NCI-H1105 (cell line): Measurements from ENCODE around the gene CDKN3.

Source experiments
- DNase-seq: peaks from one replicate; lab custom pipeline; 2025; lab: John Stamatoyannopoulos, UW

Gene CDKN3, protein sequence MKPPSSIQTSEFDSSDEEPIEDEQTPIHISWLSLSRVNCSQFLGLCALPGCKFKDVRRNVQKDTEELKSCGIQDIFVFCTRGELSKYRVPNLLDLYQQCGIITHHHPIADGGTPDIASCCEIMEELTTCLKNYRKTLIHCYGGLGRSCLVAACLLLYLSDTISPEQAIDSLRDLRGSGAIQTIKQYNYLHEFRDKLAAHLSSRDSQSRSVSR

DNA sequence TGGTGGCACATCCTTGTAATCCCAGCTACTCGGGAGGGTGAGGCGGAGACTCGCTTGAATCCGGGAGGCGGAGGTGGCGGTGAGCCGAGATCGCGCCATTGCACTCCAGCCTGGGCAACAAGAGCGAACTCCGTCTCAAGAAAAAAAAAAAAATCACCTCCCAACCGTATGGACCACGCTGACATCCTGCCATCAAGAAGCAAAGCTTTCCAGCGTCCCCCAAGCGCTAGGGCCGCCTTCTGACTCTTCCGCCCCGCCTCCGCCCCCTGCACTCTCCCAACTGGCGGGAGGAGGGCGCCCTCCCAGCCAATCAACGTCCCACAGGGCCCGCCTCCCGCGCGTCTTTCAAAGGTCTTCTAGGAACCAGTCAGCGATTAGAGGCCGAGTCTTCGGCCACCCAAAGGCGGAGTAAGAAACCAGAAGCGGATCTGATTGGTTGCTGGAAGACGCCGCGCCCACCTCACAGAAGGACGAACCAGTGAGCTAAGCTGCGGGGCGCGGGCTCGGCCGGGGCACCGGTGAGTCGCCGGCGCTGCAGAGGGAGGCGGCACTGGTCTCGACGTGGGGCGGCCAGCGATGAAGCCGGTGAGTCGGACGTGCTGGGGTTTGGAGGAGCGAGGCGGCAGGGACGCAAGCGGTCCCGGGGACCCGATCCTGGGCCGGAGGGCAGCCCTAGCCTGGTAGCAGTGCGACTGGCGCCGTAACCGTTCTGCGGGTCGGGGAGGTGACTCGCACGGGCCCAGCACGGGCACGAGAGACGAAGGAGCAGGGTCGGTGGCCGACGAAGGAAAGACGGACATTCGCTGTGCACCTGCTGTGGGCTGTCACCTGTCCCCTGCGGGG, at the start of gene CDKN3:
Gene CDKN3 (plus strand): TSS at position 515 of the 843 bp plus-strand sequence. CDS start 62 bp downstream, at position 577.
- DNase-seq = peak; percentile 98

DNA sequence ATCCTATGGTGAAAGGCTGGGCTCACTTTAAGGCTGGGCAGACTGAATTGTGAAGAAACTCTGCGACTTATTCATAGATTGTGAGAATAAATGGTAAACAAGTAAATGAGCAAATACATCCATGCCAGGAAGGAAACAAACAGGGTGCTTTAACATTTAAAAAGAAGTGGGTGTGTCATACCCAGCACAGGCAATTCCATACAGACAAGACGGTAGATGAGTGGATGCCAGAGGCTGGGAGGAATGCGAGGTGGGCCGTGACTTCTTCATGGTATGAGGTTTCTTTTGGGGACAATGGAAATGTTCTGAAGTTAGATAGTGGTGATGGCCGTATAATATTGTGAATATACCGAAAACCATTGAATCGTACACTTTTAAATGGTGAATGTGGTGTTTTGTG, 49.8 kb upstream of the CDKN3 start:
- DNase-seq = no peak

DNA sequence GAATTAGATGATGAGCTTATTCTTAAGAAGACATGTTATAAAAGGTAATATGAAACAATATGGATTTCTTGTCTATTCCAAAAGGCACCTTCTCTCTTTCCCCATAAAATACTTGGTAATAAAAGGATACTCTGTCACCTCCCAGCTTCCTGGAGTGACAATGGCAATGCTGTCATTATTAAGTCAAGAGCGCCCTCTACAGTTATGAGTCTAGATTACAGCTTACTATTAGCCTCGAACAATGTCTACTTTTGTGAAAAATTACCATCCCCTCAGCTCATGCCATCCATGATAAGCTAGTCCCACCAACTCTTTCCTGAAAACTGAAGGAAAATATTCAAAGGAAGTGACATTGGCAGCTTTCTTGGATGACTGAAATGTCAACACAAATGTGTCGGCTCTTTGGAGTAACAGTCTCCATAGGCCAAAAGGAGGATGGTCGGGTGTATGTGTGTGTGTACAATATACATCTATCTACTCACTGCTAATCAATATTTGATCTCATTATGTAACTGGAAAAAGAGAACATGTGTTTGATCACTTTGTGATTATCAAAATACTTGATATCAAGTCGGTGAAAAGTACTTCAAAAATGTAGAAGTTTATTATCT, 48.7 kb upstream of the CDKN3 start:
- DNase-seq = peak; percentile 74

DNA sequence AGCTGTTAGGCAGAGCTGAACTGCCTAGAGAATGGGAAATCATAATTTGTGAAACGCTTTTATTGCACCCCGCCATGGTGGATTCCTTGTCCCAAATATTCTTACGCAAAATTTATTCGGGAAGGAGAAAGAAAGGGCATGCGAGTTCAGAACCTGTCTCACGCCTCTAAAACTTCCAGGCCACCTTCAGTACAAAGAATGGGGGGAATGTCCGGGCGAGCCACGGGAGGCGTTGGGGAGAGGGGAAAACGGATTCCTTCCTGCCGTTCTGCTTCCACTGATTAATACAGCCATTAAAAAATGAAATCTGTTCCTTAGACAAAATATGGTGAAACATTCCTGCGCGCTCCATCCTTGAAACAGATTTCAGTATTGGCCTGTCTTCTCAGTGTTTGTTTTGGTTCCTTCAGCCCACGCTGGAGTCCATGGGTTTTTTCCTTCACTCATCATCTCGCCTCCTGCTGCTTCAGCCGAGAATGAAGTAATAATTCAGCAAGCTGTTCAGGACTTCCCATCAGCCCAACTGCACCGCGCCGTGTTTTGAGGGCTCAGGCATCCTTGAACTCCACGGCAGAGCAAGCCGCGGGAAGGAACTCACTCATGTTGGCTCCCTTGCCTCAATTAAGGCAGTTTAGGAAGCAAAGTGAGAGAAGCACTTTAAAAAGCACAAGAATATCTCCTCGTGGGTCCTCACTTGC, 47.7 kb upstream of the CDKN3 start:
- DNase-seq = no peak

DNA sequence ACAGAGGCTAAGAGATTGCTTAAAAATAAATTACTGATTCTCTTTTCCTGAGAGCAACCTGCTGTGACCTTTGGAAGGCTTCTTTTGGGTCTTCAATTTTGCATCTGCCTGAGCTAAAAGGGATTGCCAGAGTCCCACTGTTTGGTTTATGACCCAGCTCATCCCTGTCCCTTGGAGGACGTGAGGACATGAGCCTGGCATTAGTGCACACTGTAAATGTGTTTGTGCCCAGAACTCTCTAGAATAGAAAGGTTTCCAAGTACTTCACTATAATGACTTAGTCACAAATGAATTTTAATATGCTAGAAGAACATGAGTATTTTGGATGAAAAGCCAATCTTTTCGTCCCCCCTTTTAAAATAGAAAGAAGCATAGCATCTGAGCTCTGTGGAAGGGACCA, 47.1 kb upstream of the CDKN3 start:
- DNase-seq = no peak

DNA sequence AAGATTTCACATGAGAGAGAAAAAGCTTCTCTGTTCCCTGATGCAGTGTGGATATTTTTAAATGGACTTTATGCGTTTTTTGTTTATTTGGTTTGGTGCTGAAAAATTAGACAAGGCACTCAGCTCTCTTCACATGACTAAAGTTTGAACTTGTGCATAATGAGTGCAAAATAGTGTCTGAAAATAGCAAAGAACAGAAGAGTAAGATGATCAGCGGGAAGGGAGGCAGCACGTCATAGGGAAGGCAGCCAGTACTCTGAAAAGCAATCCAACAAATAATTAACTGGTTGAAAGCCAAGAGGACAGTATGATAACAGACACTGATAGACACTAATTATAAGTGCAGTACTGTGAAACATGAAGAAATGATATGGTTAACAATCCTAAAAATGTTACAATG, 46.6 kb upstream of the CDKN3 start:
- no peak for DNase-seq

DNA sequence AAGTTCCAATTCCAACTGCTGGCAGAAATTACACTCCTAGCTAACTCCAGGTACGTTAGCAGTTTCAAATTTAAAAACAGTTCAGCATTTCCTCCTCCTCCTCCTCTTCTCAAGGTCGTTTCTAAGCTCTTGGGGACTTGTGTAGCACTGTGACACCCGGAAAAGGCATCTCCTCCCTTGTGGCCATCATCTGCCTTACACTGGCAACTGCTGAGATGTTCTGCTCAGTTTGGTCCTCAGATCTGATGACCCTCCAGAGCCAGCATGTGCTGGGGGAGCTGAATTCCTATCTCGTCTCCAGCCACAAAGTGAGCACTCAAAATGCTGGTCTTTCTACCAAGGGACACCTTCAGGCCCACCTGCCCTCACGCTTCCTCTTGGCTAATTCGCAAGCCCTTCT, 43.5 kb upstream of the CDKN3 start:
- DNase-seq = no peak

DNA sequence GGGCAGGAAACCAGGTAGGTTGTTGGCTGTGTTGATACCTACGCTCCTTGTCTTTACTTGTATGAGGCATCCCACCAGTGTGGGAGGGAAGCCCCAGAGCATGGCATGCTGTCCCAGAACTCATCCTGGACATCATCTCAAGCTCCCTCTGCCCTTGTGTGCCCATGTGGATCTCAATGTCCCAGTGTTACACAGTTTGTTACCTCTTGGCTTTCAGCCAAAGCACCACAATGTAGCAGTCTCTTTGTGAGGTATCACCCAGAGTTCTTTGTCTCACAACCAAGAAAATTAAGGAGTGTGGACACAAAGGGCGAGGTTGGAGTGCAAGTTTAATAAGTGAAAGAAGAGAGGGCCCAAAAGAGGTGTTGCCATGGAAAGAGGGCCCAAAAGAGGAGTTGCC, 43.1 kb upstream of the CDKN3 start:
- DNase-seq = no peak

DNA sequence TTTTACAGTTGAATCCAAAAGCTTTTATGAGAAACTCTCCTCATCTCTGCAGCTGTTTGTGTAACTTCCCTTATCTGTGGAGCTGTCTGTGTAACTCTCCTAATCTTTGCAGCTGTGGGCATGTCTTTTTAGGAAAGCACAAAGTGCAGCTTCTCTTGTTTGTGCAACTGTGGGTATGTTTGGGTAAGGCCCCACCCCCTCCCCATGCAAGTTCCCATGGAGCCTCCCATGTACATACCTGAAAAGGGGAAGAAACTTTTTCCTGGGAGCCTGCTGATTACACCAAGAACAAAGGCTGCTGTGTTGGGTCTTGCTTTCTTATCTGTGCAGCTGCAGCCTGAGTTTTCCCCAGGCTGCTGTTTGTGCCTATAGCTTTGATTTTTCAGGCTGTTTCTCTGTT, 42.7 kb upstream of the CDKN3 start:
- no peak for DNase-seq

DNA sequence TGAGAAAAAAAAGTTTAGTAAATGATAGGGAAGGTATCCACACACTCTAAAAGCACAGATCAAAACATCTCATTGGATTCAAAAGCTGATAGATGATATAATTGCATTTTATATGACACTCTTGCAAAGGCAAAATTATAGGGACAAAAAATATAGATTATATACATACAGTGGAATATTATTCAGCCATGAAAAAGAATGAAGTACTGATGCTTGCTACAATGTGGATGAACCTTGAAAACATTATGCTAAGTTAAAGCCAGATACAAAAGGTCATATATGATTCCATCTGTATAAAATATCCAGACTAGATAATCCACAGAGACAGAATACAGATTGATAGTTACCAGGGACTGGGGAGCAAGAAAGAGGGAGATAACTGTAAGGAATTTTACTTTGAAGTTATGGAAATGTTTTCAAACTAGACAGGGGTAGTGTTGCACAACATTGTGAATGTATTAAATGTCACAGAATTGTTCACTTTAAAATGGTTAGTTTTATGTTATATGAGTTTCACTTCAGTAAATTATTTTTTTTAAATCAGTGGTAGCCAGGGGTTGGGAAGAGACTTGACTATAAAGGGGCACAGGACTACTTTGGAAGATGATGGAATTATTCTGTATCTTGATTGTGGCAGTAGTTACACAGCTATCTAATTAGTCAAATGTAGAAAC, 41.7 kb upstream of the CDKN3 start:
- DNase-seq = no peak

DNA sequence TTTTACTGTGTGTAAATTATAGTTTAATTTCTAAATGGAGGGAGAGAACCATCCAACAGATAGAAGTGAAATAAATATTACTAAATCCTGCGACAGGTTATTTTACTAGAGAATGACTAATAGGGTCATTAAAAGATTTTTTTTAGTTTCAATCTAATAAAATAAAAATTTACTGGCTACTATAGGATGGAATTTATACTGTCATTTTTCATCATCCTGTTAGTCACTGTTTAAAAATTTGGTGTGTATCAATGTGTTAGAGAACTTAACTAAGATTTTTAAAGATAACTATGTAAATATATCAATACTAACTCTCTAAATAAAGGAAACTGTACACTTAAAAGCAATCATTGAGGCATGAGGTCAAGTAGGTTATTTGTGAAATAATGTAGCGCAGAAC, 41.1 kb upstream of the CDKN3 start:
- no peak for DNase-seq

DNA sequence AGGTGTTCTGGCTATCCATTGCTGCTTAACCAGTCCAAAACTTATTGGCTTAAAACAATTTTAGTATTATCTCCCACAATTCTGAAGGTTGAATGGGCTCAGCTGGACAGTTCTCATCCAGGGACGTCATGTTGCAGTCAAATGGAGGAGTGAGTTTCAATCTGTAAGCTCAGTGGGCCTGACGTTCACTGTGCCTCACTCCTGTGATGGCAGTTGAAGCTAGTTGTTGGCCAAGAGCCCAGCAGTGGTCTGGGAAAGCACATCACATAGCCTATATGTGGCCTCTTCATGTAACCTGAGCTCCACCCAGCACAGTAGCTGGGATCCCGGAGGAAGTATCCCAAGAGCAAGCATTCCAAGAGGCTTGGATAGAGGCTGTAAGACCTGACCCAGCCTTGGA, 40.6 kb upstream of the CDKN3 start:
- DNase-seq = no peak

DNA sequence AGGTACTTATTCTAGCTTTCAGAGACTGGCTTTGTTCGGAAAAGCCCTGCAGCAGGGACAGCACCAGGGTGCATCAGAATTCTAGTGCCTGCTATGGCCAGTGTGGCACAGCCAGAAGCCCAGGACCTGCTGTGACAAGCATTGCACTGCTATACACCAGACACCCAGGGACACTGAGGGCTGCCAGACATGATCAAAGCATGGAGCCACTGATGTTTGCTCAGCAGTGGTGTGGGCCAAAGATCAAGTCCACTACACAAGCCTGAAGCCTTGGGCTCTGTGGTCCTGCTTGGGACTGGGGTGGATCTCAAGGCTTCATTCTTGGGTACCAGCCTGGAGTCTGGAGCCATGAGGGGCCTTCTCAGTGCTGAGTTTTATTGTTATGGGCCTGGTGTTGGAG, 36.1 kb upstream of the CDKN3 start:
- no peak for DNase-seq

DNA sequence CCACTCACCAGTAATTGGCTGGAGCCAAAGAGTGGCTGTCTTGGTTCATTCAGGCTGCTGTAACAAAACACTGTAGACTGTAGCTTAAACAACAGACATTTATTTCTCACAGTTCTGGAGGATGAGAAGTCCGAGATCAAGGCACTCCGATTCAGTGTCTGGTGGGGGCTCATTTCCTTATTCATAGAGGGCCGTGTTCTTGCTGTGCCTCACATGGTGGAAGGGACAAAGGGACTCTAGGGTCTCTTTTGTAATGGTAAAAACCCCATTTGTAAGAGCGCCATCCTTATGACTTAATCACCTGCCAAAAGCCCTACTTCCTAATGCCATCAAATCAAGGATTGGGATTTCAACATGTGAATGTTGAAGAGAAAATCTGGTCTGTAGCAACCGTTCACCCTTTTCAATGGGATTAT, 34.7 kb upstream of the CDKN3 start:
- DNase-seq = no peak

DNA sequence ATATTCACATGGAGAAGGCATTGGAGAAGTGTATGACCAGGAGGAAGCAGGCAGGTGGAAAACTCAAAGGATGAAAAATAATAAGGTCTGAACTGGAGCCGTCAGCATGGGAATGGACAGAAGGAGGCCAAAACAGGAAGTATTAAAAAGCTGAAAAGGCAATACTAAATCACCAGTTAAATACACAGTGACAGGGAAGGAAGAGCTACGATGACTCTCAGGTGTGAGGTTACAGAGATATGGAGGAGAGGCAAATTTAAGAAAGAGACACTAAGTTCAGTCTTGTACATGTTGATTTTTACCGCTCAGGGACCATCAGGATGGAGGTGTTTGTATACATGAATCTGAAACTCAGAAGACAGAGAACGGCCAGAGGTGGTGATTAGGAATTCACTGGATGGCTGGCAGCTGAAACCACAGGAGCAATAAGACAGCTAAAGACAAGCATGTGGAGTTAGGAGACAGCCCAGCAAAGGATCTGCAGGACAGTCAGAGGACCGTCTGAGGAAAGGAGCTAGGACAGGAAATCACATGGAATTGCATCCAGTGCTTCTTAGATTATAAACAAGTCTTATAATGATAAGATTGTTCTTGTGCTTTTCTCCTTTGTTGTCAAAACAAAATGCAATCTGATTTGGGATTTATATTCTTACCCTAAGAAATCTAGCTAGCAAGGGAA, 33.9 kb upstream of the CDKN3 start:
- no peak for DNase-seq

DNA sequence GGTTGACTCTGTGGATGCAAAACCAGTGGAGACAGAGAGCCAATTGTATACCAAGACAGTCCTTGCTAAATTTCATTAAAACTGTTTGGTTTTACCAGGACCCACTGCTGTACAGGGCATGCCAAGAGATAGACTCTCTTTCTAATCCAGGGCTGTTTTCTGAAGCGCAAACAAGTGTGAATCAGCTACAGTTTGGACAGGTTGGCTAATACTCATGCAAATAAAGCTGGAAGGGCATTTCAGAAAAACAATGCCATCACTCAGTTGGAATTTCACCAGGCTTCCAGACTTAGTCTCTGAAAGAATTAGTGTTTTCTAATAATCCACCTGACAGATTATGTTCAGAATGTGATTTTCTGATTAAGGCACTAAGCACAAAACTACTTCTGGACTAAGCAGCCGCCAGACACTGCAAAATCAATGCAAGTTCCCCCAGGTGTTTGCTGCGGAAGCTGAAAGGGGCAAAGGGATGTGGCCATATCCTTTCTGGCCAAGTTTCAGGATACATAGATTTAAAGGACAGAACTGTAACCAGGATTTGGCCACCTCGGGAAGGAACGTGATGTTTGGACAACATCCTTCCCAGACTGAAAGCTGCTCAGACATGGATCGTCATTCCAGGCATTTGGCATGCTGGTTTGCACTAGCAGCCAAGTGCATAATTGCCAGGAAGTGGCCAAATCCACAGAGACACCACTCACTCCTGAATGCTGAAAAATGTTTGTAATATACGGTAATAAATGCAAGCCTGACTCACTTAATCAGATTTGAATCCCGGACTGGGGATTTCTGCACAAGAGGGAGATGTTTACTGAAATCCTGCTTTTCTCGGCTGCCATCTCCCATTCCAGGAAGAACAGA, 32.0 kb upstream of the CDKN3 start:
- DNase-seq = no peak

DNA sequence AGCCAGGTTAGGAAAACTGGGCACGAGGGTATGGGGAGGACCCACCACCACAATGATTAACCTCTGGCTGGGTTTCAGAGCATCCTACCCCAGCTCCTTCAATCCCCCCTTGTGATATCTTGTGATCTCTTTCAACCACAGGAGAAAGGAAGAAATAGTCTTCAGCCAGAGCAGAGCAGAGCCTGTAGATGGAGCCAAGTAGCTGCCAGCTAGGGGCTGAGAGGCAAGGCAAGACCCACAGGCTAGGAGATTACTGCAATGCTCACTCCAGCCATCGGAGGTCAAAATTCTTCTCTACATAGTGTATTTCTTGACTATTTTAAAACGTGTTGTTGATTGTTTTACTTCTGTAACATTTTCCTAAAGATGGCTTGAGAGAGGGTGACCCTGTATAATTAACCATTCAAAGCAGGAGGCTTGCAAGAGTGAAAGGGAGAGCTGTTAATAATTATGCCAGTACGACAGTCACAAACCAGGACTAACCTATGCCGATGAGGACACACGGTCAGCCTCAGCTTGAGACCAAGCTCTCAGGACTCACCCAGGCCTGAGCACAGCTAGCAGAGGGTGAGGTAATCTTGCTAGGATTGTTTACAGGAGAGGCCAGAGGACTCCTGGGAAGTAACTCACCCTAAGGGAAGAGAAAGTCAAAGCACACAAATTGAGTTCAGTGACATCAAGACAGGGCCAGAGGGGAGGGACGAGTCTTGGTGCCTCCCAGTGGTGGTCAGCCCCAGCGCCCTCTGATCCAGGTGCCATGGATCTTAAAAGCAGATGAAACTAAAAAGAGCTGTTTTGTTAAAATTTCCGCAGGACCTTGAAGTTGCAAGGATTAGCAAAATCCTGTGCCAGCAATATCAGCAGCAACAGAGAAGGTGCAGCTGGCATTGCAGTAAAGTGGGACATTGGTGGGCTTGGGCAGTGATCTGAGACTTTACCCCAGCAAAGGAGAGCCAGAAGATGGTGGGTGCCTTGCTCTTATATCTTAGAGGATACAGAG, 29.8 kb upstream of the CDKN3 start:
- DNase-seq = peak; percentile 18

DNA sequence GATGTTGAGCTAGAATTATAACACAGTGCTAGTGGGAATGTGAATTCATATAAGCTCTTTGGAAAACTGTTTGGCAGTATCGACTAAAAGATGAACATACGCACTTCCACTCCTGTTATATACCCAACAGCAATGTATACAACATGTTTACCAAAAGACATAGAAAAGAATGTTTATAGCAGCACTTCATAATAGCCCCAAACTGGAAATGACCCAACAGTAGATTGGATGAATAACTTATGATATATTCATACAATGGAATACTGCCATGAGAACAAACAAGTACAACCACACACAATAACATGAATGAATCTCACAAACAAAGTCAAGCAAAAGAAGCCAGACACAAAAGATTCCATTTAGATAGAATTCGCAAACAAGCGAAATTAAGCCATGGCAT, 28.5 kb upstream of the CDKN3 start:
- no peak for DNase-seq

DNA sequence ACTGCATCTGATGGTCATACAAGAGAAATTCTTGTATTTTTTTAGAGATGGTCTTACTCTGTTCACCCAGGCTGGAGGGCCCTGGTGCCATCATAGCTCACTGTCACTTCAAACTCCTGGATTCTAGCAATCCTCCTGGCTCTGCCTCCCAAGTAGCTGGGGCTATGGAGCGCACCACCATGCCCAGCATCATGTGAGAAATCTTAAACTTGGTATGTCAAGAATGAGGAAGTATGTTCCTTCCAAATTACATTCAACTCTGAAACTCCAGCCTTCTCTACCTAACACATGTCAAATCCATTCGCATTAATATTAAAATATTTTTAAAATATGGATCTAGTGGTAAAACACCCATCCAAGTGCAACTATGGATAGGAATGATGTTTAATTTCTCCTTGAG, 27.5 kb upstream of the CDKN3 start:
- DNase-seq = no peak
